Stimulated activated CD8-positive, alpha-beta memory T cell treated with anti-CD3 and anti-CD28 coated beads, Interleukin-12 subunit alpha, Interleukin-12 subunit beta, amount 100 ng/mL, for 1 hour (primary cell): ENCODE results near the gene PARVA.

Experiments used
- DNase-seq: peaks from one replicate; pipeline ENCODE4 v3.0.0-alpha.2; 2020; ENCODE audit warnings: low read depth

Gene PARVA

GRCh38 chr11:12376259-12377081 is 901 bp upstream of the PARVA start:
- no peak for DNase-seq

GRCh38 chr11:12377824-12378593 is 638 bp downstream of the PARVA start:
- no peak for DNase-seq

- DNase-seq = no peak
Observed at GRCh38 chr11:12380565-12381325, 3.4 kb downstream of the PARVA start.

- DNase-seq = no peak
Observed at GRCh38 chr11:12381875-12382274, 4.5 kb downstream of the PARVA start.

- DNase-seq = no peak
Observed at GRCh38 chr11:12382451-12382850, 5.1 kb downstream of the PARVA start.

- no peak for DNase-seq
Observed at GRCh38 chr11:12386309-12386708, 8.9 kb downstream of the PARVA start.

- no peak for DNase-seq
Observed at GRCh38 chr11:12386745-12387144, 9.4 kb downstream of the PARVA start.

GRCh38 chr11:12388173-12388572 is 10.8 kb downstream of the PARVA start:
- DNase-seq = no peak

GRCh38 chr11:12388939-12389670 is 11.7 kb downstream of the PARVA start:
- DNase-seq = no peak

- no peak for DNase-seq
Observed at GRCh38 chr11:12389676-12390657, 12.6 kb downstream of the PARVA start.

GRCh38 chr11:12390687-12391110 is 13.3 kb downstream of the PARVA start:
- no peak for DNase-seq

- no peak for DNase-seq
Observed at GRCh38 chr11:12392672-12393071, 15.3 kb downstream of the PARVA start.

- DNase-seq = no peak
Observed at GRCh38 chr11:12393691-12394090, 16.3 kb downstream of the PARVA start.

- DNase-seq = no peak
Observed at GRCh38 chr11:12394601-12395000, 17.2 kb downstream of the PARVA start.

GRCh38 chr11:12395333-12395732 is 18.0 kb downstream of the PARVA start:
- DNase-seq = no peak

- DNase-seq = no peak
Observed at GRCh38 chr11:12397931-12398334, 20.6 kb downstream of the PARVA start.

GRCh38 chr11:12399355-12399754 is 22.0 kb downstream of the PARVA start:
- DNase-seq = no peak

GRCh38 chr11:12402025-12402424 is 24.7 kb downstream of the PARVA start:
- no peak for DNase-seq

GRCh38 chr11:12402691-12403120 is 25.3 kb downstream of the PARVA start:
- DNase-seq = no peak
